HG03457 (cell line): ENCODE measurements around the gene POU2F2.

Experiments used
- ATAC-seq: cut with Tn5 transposase; IDR thresholded peaks from one replicate; pipeline ENCODE4 v1.9.1; 2021; ENCODE audit warnings: moderate number of reproducible peaks; ENCODE audit not compliant: unreplicated experiment

POU2F2 gene

DNA sequence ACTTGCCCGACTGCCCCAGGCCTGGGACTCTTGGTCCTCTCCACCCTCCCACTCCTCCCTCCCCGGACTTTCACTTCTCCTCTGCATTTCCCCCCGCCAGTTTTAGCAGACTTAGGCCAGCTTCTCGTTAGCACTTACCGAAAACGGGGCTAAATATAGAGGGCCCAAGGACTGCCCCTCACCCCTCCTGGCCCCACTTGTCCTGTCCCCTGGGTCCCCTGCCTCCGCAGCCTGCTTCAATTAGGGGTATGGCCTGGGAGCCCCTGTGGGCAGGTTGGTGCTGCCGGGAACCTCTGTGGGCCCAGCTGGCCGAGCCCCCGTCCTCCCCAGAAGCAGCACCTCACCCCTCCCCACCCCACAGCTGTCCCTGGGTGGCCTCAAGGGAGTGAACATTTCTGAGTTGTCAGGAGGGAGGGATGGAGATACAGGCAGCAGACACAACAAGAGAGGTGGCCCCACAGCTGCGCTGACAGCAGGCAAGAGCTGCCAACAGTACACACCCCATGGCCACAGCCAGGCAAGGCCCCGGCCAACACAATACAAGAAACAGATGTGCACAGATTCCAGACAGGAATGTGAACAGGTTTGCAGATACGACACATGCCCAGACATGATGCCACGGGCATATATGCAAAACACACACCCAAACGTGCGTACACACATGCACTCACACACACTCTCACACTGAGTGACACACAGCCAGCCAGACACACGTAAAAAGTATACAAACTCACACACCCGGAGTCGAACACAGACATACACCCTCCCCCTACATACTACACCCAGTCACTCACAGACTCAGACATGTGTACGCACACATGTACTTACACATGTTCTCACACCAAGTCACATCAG is 2.6 kb downstream of the POU2F2 start:
- ATAC-seq: peak; percentile 35

DNA sequence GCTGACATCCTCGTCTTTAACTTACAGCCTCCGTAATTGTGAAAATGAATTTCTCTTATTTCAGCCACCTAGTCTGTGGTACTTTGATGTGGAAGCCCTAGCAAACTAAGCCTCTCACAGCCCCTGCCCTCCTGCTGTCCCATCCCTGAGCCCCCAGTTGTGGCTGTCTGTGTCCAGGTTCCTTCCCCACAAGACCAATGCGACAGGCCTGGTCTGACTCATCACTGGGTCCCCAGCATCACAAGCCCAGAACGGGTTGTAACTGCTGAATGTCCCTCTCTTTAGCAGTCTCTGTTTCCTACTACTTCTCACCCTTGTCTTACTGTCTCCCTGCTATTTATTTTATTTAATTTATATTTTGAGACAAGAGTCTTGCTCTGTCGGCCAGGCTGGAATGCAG is 5.7 kb downstream of the POU2F2 start:
- ATAC-seq: no peak

DNA sequence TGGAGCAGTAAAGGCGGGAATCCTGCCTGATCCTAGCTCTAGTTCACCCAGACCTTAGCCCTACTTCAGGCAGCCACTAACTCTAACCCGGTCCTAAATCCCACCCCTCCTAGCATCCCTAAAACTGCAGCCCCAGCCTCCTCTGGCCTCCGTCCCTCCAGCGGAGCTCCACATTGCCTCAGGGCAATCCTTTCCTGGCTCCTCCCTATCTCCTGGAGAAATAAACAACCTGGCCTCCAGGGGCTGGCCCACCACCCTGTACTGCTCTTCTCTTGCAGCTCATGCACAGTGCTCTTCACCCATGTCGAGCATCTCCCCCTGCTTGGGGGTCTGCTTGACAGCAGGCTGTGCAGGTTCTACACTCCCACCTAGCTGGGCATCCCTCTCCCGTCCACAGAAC is 6.7 kb downstream of the POU2F2 start:
- no peak for ATAC-seq

DNA sequence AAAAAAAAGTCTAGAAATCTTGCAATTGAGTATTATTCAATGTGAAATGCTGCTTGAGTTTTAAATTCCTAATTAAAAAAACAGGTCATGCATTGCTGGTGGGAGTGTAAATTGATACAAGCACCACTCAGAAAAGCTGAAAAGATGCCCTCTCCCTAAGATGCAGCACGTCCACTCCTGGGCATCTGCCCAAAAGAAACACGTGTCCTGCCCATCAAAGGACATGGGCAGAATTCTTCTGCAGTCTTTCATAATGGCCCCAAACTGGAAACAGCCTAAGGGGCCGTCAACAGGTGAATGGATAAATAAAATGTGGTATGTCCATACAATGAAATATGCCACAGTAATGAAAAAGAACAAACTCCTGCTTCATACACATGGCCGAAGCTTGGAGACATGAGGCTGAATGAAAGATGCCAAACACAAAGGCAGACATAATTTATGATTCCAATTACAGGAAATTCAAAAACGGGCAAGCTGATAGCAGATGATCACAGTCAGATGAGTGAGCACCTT is 7.8 kb downstream of the POU2F2 start:
- ATAC-seq: no peak

DNA sequence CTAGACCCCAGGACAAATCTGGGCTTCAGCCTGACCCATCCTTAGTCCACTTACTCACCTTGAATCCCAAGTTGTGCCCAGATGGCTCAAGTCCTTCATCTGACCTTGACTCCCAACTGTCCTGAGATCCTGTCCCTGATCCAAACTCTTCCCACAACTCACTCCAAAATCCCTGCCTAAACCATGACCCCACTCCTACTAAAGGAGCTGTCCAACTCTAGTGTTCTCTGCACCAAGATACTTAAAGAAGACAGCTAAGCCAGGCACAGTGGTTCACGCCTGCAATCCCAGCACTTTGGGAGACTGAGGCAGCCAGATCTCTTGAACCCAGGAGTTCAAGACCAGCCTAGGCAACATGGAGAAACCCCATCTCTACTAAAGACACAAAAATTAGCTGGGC is 8.5 kb downstream of the POU2F2 start:
- ATAC-seq: no peak

DNA sequence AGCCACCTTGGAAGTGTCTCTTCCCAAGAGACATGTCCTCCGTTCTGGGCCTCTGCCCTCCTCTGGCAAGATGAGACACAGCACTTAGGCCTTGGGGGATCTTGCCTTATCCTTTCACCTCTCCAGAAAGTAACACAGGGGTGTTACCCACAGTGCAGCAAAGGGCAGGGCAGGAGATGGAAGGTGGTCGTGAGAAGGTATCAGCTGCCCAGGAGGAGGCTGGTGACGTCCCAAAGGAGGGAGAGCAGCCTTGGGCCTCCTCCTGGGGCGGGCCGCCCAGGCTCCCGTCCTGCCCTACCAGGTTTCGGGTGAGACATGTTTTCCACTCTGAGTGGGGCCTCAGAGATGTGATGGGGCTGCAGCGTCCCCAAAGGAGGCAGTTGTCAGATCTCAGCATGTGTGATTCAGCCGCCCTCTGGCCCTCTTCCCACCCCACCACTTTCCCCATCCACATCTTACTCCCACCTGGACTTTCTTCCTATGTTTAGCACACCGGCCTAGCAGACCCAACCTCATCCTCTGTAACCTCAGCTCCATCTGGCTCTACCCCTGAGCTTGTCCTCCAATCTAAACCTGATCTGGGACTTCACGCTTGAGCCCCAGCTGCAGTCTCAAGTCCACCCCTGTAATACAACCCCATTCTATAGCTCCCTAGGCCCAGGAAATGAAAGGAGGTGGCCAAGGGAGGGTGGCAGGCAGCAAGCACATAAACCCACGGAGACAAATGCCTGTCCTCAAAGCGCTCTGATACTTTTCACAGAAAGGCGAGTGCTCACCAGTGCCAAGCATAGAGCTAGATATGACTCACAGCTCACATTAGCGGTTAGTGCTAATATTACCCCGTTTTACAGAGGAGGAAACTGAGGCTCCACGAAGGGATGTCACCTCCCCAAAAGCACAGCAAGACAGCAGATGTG is 9.3 kb downstream of the POU2F2 start:
- no peak for ATAC-seq

DNA sequence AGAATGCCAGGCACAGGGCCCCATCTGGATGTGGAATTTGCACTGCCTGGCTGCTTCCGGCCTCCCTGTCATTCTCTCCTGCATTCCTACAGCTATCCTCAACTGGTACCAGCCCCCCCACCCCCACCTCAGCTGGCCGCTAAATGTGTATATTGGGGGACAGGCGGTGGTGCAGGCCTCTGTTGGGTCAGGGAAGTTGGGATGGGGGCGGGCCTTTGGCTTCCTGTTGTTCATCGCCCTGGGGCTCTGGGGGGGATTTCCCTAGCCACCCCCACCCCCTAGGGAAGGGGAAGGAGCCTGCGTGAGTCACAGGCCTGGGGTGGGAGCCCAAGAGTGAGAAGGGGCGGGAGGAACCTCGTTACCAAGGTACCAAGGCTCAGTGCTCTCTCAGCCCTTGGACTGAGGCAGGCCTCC is 10.6 kb downstream of the POU2F2 start:
- no peak for ATAC-seq

DNA sequence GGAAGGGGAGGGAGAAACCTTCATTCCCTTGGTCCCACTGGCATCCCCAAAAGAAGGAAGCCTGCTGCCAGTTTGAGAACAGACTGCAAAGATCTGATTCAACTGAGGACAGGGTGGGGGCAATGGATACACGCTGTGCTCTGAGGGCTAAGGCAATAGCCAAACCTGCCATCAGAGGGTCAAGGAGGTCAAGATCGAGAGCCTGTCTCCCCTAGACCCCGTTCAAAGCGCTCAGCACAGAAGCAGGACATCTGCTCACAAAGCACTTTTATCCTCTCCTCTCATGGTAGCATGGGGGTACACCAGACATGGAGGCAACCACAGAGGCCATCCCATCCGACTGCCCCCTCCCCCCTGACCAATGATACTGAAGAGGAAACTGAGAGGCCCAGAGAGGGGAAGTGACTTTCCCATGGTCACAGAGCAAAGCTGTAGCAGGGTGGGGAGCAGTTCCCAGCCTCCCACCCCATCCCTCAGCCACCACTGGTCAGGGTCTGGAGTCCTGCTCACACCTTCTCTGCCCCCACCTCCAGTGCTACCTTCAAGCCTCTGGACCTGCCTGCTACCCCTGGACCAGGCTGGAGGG is 11.1 kb downstream of the POU2F2 start:
- no peak for ATAC-seq

DNA sequence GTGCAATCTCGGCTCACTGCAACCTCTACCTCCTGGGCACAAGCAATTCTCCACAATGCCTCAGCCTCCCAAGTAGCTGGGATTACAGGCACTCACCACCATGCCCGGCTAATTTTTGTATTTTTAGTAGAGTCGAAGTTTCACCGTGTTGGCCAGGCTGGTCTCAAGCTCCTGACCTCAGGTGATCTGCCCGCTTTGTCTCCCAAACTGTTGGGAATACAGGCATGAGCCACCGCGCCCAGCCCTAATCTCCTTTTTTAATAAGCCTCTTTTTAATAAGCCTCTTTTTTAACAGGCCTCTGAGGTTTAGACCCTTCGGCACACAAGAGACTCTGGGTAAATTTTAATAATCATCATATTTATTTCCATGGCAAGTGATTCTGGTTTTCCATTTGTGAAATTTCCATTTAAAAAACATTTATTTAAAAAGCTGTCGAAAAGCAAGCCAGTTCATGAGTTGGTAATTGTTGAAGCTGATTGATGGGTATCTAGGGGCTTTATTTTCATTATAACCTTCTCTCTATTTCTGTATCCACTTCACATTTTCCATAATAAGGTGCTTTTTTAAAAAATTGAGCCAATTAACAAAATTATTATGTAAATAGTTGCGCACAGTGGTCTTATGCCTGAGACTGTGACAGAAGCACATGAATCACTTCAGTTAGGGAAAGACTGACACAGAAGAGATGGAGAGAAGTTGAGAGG is 11.8 kb downstream of the POU2F2 start:
- ATAC-seq: no peak

DNA sequence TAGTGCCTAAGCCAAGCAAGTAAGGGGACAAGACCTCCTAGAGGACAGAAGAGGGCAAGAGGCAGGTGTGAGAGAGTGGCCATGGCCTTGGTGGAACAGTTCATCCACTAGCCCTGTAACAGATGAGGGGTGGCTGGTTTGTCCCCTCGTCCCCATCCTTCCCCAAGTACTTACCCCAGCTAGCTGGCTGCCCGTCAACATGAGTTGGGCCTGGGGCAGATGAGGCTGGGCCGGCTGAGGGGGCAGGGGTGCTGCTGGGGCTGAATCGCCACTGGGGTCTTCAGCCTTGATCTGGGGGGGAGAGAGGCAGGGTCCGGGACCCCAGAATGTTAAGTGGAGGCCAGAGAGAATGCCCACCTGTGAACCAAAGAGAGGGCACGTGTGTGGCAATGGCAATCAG is 15.2 kb downstream of the POU2F2 start:
- ATAC-seq: no peak

DNA sequence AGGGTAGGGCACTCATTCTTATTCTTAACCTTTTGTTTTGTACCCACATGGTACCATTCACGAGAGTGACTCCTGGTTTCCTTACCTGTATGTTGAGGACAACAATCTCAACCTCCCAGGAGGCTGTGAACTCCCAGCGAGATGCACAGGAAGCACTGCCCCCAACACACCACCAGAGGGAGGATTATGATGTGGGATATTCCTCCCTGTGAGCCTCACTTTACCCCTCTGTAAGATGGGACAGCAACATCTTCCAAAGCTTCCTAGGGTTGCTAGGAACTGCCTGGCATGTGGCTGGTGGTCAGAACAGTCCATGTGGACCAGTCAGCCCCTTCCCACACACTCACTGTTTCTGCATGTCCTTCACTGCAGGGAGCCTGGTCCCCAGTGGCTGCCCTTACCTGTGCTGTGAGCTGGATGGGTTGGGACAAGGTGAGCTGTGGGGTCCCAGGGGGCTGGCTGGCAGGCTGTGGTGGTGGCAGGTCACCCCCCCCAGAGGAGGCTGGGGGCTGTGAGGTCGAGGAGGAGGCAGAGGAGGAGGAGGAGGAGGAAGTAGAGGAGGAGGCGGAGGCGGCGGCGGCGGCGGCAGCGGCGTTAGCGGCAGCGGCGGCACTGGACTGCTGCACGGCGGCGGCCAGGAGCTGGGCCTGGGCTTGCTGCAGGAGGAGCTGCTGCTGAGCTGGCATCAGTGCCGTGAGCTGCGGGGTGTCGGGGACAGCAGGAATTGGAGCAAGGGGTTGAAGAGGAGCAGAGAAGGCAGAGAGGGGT is 15.8 kb downstream of the POU2F2 start:
- no peak for ATAC-seq

DNA sequence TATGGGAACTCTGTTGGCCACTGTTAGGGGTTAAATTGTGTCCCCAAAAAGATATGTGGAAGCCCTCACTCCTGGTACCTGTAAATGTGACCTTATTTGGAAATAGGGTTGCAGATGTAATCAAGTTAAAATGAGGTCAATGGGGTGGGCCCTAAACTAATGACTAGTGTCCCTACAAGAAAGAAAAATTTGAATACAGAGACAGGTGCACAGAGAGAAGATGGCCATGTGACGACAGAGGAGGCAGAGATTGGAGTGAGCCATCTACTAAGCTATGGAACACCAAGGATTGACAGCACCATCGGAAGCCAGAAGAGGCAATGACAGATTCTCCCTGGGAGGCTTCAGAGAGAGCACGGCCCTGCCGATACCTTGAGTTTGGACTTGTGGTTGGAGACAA is 16.5 kb downstream of the POU2F2 start:
- ATAC-seq: no peak

DNA sequence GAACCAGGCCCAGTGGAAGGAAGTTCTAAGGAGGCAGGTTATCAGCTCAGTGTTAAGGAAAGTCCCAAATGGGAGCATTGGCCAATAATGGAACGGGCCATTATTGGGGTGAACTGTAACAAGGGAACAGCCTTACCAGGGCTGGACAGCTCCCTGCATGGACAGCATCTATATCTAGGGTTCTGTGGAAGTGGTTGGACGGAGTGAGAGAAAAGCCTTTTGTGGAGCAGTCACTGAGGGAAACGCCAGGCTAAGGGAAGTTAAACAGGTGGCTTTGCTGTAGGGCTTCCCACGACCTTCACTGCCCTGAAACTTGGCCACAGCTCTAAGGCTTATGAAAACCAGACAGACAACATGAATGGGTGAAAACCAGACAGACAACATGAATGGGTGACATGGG is 17.0 kb downstream of the POU2F2 start:
- no peak for ATAC-seq

DNA sequence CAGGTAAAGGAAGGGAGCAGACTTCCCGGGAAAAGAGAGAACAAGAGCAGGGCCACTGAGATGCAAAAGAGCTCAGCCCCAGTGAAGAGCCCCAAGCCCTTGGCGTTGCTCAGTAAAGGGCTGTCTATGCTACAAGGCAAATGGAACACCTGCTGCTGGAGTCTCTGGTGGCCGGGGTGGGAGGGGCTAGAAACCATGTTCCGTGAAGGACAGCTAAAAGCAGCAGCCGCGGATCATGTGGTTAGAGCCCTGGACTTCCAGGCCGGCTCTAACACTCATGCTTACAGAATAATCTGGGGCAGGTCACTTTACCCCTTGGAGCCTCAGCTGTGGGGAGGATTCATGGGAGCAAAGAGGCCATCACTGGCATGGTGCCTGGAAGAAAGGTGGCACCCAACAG is 17.8 kb downstream of the POU2F2 start:
- ATAC-seq: no peak

DNA sequence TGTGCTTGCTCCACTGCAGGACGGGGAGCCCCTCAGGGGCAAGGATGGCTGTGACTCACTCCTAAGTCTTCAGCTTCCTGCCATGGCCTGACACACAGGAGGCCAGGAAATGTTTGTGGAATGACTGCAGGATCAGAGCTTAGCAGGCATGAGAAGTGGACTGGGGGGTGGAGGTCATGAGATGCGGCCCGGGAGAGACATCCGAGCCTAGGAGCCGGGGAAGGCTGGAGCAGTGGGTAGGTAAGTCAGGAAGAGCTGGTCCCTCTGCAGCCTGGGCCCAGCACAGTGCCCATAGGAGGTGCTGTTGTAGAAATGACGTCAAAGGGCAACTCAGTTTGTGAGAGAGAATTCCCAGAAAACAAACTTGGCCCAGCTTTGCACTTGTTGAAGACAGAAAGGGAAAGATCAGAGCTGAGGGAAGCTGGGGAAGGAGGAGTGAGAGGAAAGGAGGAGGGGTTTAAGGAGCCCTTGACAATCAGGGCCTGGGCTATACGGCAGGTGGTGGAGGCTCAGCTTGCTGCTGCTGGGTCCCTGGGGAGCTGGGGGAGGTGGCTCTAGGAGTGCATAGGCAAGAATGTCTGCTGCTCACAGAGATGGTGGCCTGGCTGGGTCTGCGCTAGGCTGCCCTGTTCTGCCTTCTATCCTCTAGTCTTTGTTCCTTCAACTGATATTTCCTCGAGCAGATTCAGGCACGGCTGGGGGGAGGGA is 18.5 kb downstream of the POU2F2 start:
- ATAC-seq: no peak

DNA sequence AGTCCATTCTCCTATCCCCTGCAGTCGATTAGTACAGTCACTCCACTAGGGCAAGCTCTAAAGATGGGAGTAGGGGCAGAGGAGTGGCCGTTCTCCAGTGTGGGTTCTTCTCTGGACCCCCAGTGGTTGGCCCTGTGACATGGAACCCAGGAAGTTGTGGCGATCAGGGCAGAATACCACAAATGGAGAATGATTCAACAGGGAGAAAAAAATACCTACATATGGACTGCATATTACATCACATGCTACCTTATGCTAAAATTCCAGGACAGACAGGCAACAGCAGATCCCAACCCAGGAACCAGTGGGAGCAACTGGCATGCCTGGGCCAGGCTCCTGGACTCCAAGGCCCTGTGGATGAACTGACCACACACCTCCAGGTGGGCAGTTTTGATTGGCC is 20.4 kb downstream of the POU2F2 start:
- no peak for ATAC-seq

DNA sequence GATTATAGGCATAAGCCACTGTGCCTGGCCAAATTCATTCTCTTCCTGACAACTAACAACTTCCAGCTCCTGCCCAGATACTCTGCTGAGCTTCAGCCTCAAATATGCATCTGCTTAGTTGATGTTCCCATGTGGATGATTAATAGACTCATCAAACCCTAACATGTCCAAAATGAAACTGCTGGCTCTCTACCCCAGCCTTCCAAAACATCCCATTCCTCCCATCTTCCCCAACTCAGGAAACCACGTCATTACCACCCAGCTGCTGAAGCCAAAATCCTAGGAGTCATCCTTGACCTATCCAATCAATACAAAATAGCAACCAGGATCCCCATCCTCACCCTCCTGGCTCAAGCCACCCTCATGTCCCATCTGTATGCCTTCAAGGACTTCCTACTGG is 20.9 kb downstream of the POU2F2 start:
- no peak for ATAC-seq

DNA sequence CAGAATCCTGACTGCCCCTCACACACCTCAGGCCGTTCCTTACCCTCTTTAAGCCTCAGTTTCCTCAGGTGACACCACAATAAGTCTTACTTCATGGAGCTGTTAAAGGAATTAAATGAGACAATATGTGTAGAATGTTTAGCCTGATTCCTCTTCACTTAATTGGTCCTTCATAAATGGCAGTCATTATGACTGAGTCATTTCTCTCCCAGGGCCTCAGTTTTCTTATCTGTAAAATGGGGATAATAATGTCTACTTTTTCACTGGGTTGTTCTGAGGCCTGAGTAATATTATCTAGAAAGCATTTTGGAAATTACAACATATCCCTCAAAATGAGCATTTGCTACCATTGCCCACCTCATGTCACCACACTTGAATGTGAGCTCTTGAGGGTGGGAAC is 21.6 kb downstream of the POU2F2 start:
- ATAC-seq: no peak

DNA sequence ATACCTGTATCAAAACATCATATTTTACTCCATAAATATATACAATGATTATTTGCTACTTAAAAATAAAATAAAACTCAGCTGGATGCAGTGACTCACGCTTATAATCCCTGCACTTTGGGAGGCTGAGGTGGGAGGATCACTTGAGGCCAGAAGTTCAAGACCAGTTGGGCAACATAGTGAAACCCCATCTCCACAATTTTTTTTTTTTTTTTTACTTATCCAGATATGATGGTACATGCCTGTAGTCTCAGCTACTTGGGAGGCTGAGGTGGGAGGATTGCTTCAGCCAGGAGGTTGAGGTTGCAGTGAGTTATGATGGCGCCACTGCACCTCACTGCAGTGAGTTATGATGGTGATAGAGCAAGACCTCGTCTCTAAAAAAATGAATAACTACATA is 22.4 kb downstream of the POU2F2 start:
- no peak for ATAC-seq
